Hepatocyte (in vitro differentiated cells): ENCODE measurements around the gene SUPT7L. TPM values are rescaled to one million over a fixed set of nuclear protein-coding genes. Genes with fewer than 3 reads are reported as not detected.

Experiments
- DNase-seq: peaks from one replicate; pipeline ENCODE4 v3.0.0-alpha.2; 2016; ENCODE audit warnings: low spot score
- H2AFZ ChIP-seq: fragments of 200-600 bp; sonication (generic); 2 replicates; pipeline ENCODE4 v1.6.0; 2016; ENCODE audit warnings: antibody characterized with exemption, mild to moderate bottlenecking
- H3K27ac ChIP-seq: fragments of 200-600 bp; sonication (generic); 2 replicates; pipeline ENCODE4 v1.5.1; 2016; ENCODE audit warnings: mild to moderate bottlenecking
- H3K27me3 ChIP-seq: fragments of 200-600 bp; sonication (generic); 2 replicates; pipeline ENCODE4 v1.6.1; 2016
- H3K36me3 ChIP-seq: fragments of 200-600 bp; sonication (generic); replicated peaks from 2 replicates; pipeline ENCODE4 v1.5.1; 2016; ENCODE audit warnings: low read depth; ENCODE audit not compliant: insufficient read depth
- H3K4me1 ChIP-seq: fragments of 200-600 bp; sonication (generic); 2 replicates; pipeline ENCODE4 v1.5.1; 2016; ENCODE audit warnings: mild to moderate bottlenecking, moderate library complexity; ENCODE audit not compliant: insufficient read depth
- H3K4me2 ChIP-seq: fragments of 200-600 bp; sonication (generic); 2 replicates; pipeline ENCODE4 v1.6.0; 2016
- H3K4me3 ChIP-seq: fragments of 200-600 bp; sonication (generic); 2 replicates; pipeline ENCODE4 v1.5.1; 2016; ENCODE audit warnings: mild to moderate bottlenecking
- H3K79me2 ChIP-seq: fragments of 200-600 bp; sonication (generic); 2 replicates; pipeline ENCODE4 v1.6.0; 2017; ENCODE audit warnings: mild to moderate bottlenecking
- H3K9me2 ChIP-seq: fragments of 200-600 bp; sonication (generic); replicated peaks from 2 replicates; pipeline ENCODE4 v1.6.0; 2017; ENCODE audit warnings: mild to moderate bottlenecking; ENCODE audit not compliant: insufficient read depth
- H3K9me3 ChIP-seq: fragments of 200-600 bp; sonication (generic); 2 replicates; pipeline ENCODE4 v1.5.1; 2016; ENCODE audit warnings: low read depth, mild to moderate bottlenecking
- H4K20me1 ChIP-seq: fragments of 200-600 bp; sonication (generic); 2 replicates; pipeline ENCODE4 v1.6.0; 2016; ENCODE audit warnings: mild to moderate bottlenecking; ENCODE audit not compliant: insufficient read depth, poor library complexity, severe bottlenecking
- CTCF ChIP-seq: fragments of 200-600 bp; sonication (generic); IDR thresholded peaks from 2 replicates; pipeline ENCODE4 v1.5.1; 2016; ENCODE audit warnings: antibody characterized with exemption, mild to moderate bottlenecking; ENCODE audit not compliant: poor library complexity
- EZH2 ChIP-seq: fragments of 200-600 bp; sonication (generic); IDR thresholded peaks from 2 replicates; pipeline ENCODE4 v1.6.1; 2016; ENCODE audit warnings: antibody characterized with exemption, mild to moderate bottlenecking, borderline replicate concordance
- EZH2phosphoT487 ChIP-seq: fragments of 200-600 bp; sonication (generic); IDR thresholded peaks from one replicate; pipeline ENCODE4 v1.6.1; 2018; ENCODE audit warnings: antibody characterized with exemption, mild to moderate bottlenecking, low read depth, moderate library complexity; ENCODE audit not compliant: unreplicated experiment, severe bottlenecking
- WGBS: methylation state at CpG from one replicate; pipeline ENCODE4 v1.1.6; 2016; ENCODE audit warnings: low lambda C conversion rate; ENCODE audit errors: missing lambda C conversion rate; 5-methylcytosine and 5-hydroxymethylcytosine counted together
- polyA plus RNA-seq: library from polyadenylated mRNA; unstranded; fragments of >200 nt; fragmentation: Nextera tagmentation; extraction: Ambion mirVana; gene quantifications from 2 replicates; pipeline ENCODE4 v1.2.1, GENCODE V29; 2016
- total RNA-seq: library from RNA; depleted of rRNA; stranded (reverse); fragments of >200 nt; gene quantifications from 2 replicates; pipeline ENCODE4 v1.2.3, GENCODE V29; 2014

SUPT7L gene
- total and polyA plus RNA-seq, 2 experiments from 2014 or later = 27.3 to 43.3 TPM

- no peaks in the 10 kb centered on the region for H3K79me2 ChIP-seq
- 92% methylated on average over 4 of the region's 4 CpGs for WGBS
- no peaks in the 10 kb centered on the region for H3K27me3 ChIP-seq
- DNase-seq = no peak
- H3K4me3 ChIP-seq = no peak overlapping the region
- no peaks in the 10 kb centered on the region for H3K9me2 ChIP-seq
- no peak overlapping the region for H3K4me2 ChIP-seq
- no peak for TF ChIP-seq EZH2
- no peak for TF ChIP-seq EZH2phosphoT487
- no peak for TF ChIP-seq CTCF
- H2AFZ ChIP-seq = no peak overlapping the region
- H3K27ac ChIP-seq = no peak overlapping the region
- H4K20me1 ChIP-seq = no peaks in the 10 kb centered on the region
- no peaks in the 10 kb centered on the region for H3K4me1 ChIP-seq
- H3K9me3 ChIP-seq = no peaks in the 10 kb centered on the region
- H3K36me3 ChIP-seq = no peaks in the 10 kb centered on the region
Observed at GRCh38 chr2:27647737-27648136, 15.7 kb downstream of the SUPT7L start.

GRCh38 chr2:27647289-27647688, 16.1 kb downstream of the SUPT7L start:
- TF ChIP-seq EZH2phosphoT487 (no peak), CTCF (no peak)
- Histone ChIP-seq H3K9me2 (no peaks in the 10 kb centered on the region), H3K4me3 (no peak overlapping the region), H3K4me2 (no peak overlapping the region), H3K27ac (no peak overlapping the region), H3K4me1 (no peaks in the 10 kb centered on the region), H3K27me3 (no peaks in the 10 kb centered on the region), H4K20me1 (no peaks in the 10 kb centered on the region), H2AFZ (no peak overlapping the region), H3K79me2 (no peaks in the 10 kb centered on the region), H3K9me3 (no peaks in the 10 kb centered on the region), H3K36me3 (no peaks in the 10 kb centered on the region)
- DNase-seq = no peak

GRCh38 chr2:27645197-27645596, 18.2 kb downstream of the SUPT7L start:
- Histone ChIP-seq H3K9me3 (no peaks in the 10 kb centered on the region), H3K79me2 (no peaks in the 10 kb centered on the region), H3K4me2 (no peak overlapping the region), H3K27ac (no peak overlapping the region), H3K4me1 (no peaks in the 10 kb centered on the region), H2AFZ (no peak overlapping the region), H3K4me3 (no peak overlapping the region), H3K9me2 (no peaks in the 10 kb centered on the region), H4K20me1 (no peaks in the 10 kb centered on the region), H3K36me3 (no peaks in the 10 kb centered on the region), H3K27me3 (no peaks in the 10 kb centered on the region)
- DNase-seq = no peak
- no peak for TF ChIP-seq EZH2
- TF ChIP-seq EZH2phosphoT487 = no peak
- no peak for TF ChIP-seq CTCF

- no peaks in the 10 kb centered on the region for H3K27me3 ChIP-seq
- H3K9me3 ChIP-seq = no peaks in the 10 kb centered on the region
- H2AFZ ChIP-seq = no peak overlapping the region
- H3K4me3 ChIP-seq = no peak overlapping the region
- H3K4me2 ChIP-seq = no peak overlapping the region
- TF ChIP-seq EZH2 (no peak), CTCF (no peak), EZH2phosphoT487 (no peak)
- H4K20me1 ChIP-seq = no peaks in the 10 kb centered on the region
- no peaks in the 10 kb centered on the region for H3K79me2 ChIP-seq
- WGBS = 66% methylated on average over 2 of the region's 2 CpGs
- H3K36me3 ChIP-seq = no peaks in the 10 kb centered on the region
- no peak overlapping the region for H3K27ac ChIP-seq
- H3K9me2 ChIP-seq = no peaks in the 10 kb centered on the region
- DNase-seq = no peak
- no peaks in the 10 kb centered on the region for H3K4me1 ChIP-seq
Observed at GRCh38 chr2:27640722-27641245, 22.6 kb downstream of the SUPT7L start.
